ENCODE measurements around the gene IGSF22.

Gene IGSF22

GRCh38 chr11:18766015-18766414 lies 40.0 kb upstream of the IGSF22 start:
- H3K27me3 ChIP-seq (ENCODE audit: insufficient read depth, low read length), result peaks cover 8% of the 10 kb centered on the region
- H2AFZ ChIP-seq (ENCODE audit: low read length, unreplicated experiment), result no peak overlapping the region
- no peaks in the 10 kb centered on the region for H3K79me2 ChIP-seq (ENCODE audit: control insufficient read depth, insufficient read depth, low read length, unreplicated experiment)
- no peak overlapping the region for H3K4me3 ChIP-seq (ENCODE audit: low read depth, low read length)
- H3K4me1 ChIP-seq (ENCODE audit: control insufficient read depth, insufficient read depth, low read length, unreplicated experiment), result peaks cover 12% of the 10 kb centered on the region
- H3K36me3 ChIP-seq (ENCODE audit: insufficient read depth, low read length), result no peaks in the 10 kb centered on the region
- no peak overlapping the region for H3K27ac ChIP-seq (ENCODE audit: low read depth, low read length)

DNA sequence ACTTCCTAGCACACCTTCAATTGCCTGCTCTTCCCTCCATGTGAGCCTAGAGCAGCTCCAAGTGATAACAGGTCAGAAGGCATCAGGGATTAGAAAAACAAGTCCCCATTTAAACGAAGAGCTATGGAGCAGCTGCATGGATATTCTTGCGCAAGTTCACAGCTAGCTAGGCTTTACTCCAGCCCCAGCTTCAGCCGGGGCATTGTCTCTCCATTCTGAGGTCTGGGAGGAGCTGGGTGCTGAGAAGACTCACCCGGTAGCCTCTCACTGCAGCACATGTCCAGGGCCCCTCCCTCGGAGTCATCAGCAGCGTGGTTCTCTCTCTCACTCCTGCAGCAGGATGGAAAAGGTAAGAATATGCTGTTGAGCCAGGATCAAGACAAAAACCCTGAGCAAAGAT lies 39.6 kb upstream of the IGSF22 start:
- Histone ChIP-seq H3K36me3 (ENCODE audit: insufficient read depth, low read length) (no peaks in the 10 kb centered on the region), H3K4me1 (ENCODE audit: control insufficient read depth, insufficient read depth, low read length, unreplicated experiment) (peaks cover 12% of the 10 kb centered on the region), H3K79me2 (ENCODE audit: control insufficient read depth, insufficient read depth, low read length, unreplicated experiment) (no peaks in the 10 kb centered on the region), H3K27me3 (ENCODE audit: insufficient read depth, low read length) (peaks cover 4% of the 10 kb centered on the region; the same call in 1 of the 2 replicates), H3K4me3 (ENCODE audit: low read depth, low read length) (no peak overlapping the region), H2AFZ (ENCODE audit: low read length, unreplicated experiment) (no peak overlapping the region), H3K27ac (ENCODE audit: low read depth, low read length) (no peak overlapping the region)

- Histone ChIP-seq H3K4me3 (ENCODE audit: low read depth, low read length) (no peak overlapping the region), H2AFZ (ENCODE audit: low read length, unreplicated experiment) (no peak overlapping the region), H3K79me2 (ENCODE audit: control insufficient read depth, insufficient read depth, low read length, unreplicated experiment) (no peaks in the 10 kb centered on the region), H3K27me3 (ENCODE audit: insufficient read depth, low read length) (0 out of 2 replicates have a peak, but pooled peaks cover 6% of the 10 kb centered on the region), H3K36me3 (ENCODE audit: insufficient read depth, low read length) (no peaks in the 10 kb centered on the region), H3K4me1 (ENCODE audit: control insufficient read depth, insufficient read depth, low read length, unreplicated experiment) (peaks cover 12% of the 10 kb centered on the region), H3K27ac (ENCODE audit: low read depth, low read length) (no peak overlapping the region)
These were observed 35.8 kb upstream of the IGSF22 start for GRCh38 chr11:18761741-18762140.

DNA sequence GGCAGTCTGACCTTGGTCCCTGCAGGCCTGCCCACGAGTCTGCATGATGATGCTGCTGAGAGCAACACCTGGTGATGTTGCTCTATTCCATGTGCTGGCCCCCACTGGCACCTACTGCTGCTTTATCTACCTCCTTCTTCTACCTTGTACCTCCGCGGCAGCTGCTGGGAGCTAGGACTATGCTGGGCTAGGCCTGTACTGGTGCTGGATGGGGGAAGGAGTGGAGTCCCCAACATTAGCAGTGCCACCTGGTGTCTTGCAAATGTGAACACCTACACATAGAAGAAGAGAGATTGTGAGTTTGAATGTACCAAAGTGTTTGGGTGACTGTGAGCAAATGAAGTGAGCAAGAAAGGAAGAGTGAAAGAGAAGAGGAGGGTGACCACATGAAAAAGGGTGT lies 35.2 kb upstream of the IGSF22 start:
- Histone ChIP-seq H3K27ac (ENCODE audit: low read depth, low read length) (no peak overlapping the region), H3K36me3 (ENCODE audit: insufficient read depth, low read length) (no peaks in the 10 kb centered on the region), H3K4me3 (ENCODE audit: low read depth, low read length) (no peak overlapping the region), H3K79me2 (ENCODE audit: control insufficient read depth, insufficient read depth, low read length, unreplicated experiment) (no peaks in the 10 kb centered on the region), H3K4me1 (ENCODE audit: control insufficient read depth, insufficient read depth, low read length, unreplicated experiment) (peaks cover 12% of the 10 kb centered on the region), H3K27me3 (ENCODE audit: insufficient read depth, low read length) (0 out of 2 replicates have a peak, but pooled peaks cover 6% of the 10 kb centered on the region), H2AFZ (ENCODE audit: low read length, unreplicated experiment) (no peak overlapping the region)

- H2AFZ ChIP-seq (ENCODE audit: low read length, unreplicated experiment), result no peak overlapping the region
- H3K4me3 ChIP-seq (ENCODE audit: low read depth, low read length), result no peak overlapping the region
- peaks cover 15% of the 10 kb centered on the region for H3K4me1 ChIP-seq (ENCODE audit: control insufficient read depth, insufficient read depth, low read length, unreplicated experiment)
- H3K36me3 ChIP-seq (ENCODE audit: insufficient read depth, low read length), result no peaks in the 10 kb centered on the region
- H3K79me2 ChIP-seq (ENCODE audit: control insufficient read depth, insufficient read depth, low read length, unreplicated experiment), result no peaks in the 10 kb centered on the region
- H3K27me3 ChIP-seq (ENCODE audit: insufficient read depth, low read length), result 0 out of 2 replicates have a peak, but pooled peaks cover 6% of the 10 kb centered on the region
- no peak overlapping the region for H3K27ac ChIP-seq (ENCODE audit: low read depth, low read length)
These were observed 31.8 kb upstream of the IGSF22 start for GRCh38 chr11:18757811-18758210.

- Histone ChIP-seq H3K27me3 (ENCODE audit: insufficient read depth, low read length) (0 out of 2 replicates have a peak, but pooled peaks cover 6% of the 10 kb centered on the region), H3K4me1 (ENCODE audit: control insufficient read depth, insufficient read depth, low read length, unreplicated experiment) (peaks cover 15% of the 10 kb centered on the region), H3K36me3 (ENCODE audit: insufficient read depth, low read length) (no peaks in the 10 kb centered on the region), H3K79me2 (ENCODE audit: control insufficient read depth, insufficient read depth, low read length, unreplicated experiment) (no peaks in the 10 kb centered on the region), H2AFZ (ENCODE audit: low read length, unreplicated experiment) (no peak overlapping the region), H3K4me3 (ENCODE audit: low read depth, low read length) (no peak overlapping the region), H3K27ac (ENCODE audit: low read depth, low read length) (no peak overlapping the region)
These were observed 30.9 kb upstream of the IGSF22 start for GRCh38 chr11:18756889-18757288.

- Histone ChIP-seq H2AFZ (ENCODE audit: low read length, unreplicated experiment) (no peak overlapping the region), H3K79me2 (ENCODE audit: control insufficient read depth, insufficient read depth, low read length, unreplicated experiment) (no peaks in the 10 kb centered on the region), H3K4me3 (ENCODE audit: low read depth, low read length) (no peak overlapping the region), H3K27me3 (ENCODE audit: insufficient read depth, low read length) (0 out of 2 replicates have a peak, but pooled peaks cover 6% of the 10 kb centered on the region), H3K4me1 (ENCODE audit: control insufficient read depth, insufficient read depth, low read length, unreplicated experiment) (peaks cover 24% of the 10 kb centered on the region), H3K27ac (ENCODE audit: low read depth, low read length) (no peak overlapping the region), H3K36me3 (ENCODE audit: insufficient read depth, low read length) (no peaks in the 10 kb centered on the region)
These were observed 28.3 kb upstream of the IGSF22 start for GRCh38 chr11:18754308-18754707.

DNA sequence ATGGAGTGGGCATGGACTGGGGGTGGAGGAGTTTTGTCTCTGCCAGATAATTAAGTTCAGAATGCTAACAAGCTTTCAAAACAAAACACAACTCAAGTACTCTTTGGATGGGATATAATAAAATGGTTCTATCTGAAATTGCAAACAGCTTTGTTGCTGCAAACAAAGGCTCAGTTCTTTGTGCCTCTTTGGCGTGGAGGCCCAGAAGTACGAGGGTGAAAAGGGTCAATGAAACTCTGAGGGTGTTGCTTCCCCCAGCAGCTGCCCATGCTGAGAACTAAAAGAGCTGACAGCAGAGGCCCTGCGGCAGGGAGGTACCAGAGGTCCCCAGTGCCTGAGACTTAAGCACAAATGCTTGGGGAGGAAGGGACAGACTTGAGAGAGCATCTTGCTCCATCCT lies 26.5 kb upstream of the IGSF22 start:
- H3K27ac ChIP-seq (ENCODE audit: low read depth, low read length), result no peak overlapping the region
- no peaks in the 10 kb centered on the region for H3K79me2 ChIP-seq (ENCODE audit: control insufficient read depth, insufficient read depth, low read length, unreplicated experiment)
- no peak overlapping the region for H2AFZ ChIP-seq (ENCODE audit: low read length, unreplicated experiment)
- no peak overlapping the region for H3K4me3 ChIP-seq (ENCODE audit: low read depth, low read length)
- no peaks in the 10 kb centered on the region for H3K36me3 ChIP-seq (ENCODE audit: insufficient read depth, low read length)
- H3K27me3 ChIP-seq (ENCODE audit: insufficient read depth, low read length), result 0 out of 2 replicates have a peak, but pooled peaks cover 6% of the 10 kb centered on the region
- H3K4me1 ChIP-seq (ENCODE audit: control insufficient read depth, insufficient read depth, low read length, unreplicated experiment), result peaks cover 24% of the 10 kb centered on the region

DNA sequence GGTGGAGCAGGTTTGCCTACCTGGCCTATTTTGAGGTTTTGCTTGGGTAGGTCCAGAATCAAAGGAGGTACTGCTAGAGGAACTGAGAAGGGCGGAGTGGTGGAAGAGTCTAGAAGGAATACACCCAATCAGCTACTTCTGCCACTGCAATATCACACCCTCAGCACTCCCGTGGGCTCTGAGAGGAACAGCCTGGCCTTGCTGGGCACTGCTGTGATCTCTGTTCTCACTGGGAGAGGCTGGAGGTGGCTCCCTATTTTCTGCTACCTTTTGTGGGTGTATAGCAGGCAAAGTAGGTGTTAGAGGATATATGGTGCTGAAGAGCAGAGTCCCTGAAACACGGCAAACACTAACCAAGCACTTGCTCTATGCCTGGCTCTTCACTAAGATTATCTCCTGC lies 25.0 kb upstream of the IGSF22 start:
- Histone ChIP-seq H3K4me3 (ENCODE audit: low read depth, low read length) (no peak overlapping the region), H3K27ac (ENCODE audit: low read depth, low read length) (no peak overlapping the region), H3K4me1 (ENCODE audit: control insufficient read depth, insufficient read depth, low read length, unreplicated experiment) (peaks cover 24% of the 10 kb centered on the region), H2AFZ (ENCODE audit: low read length, unreplicated experiment) (no peak overlapping the region), H3K79me2 (ENCODE audit: control insufficient read depth, insufficient read depth, low read length, unreplicated experiment) (no peaks in the 10 kb centered on the region), H3K27me3 (ENCODE audit: insufficient read depth, low read length) (no peaks in the 10 kb centered on the region), H3K36me3 (ENCODE audit: insufficient read depth, low read length) (no peaks in the 10 kb centered on the region)

GRCh38 chr11:18749681-18750319 lies 23.8 kb upstream of the IGSF22 start:
- no peaks in the 10 kb centered on the region for H3K36me3 ChIP-seq (ENCODE audit: insufficient read depth, low read length)
- H3K27ac ChIP-seq (ENCODE audit: low read depth, low read length), result peak overlapping the region; percentile 51; the same call in 1 of the 2 replicates
- no peak overlapping the region for H3K4me3 ChIP-seq (ENCODE audit: low read depth, low read length)
- H3K79me2 ChIP-seq (ENCODE audit: control insufficient read depth, insufficient read depth, low read length, unreplicated experiment), result no peaks in the 10 kb centered on the region
- peak overlapping the region; percentile 58 for H2AFZ ChIP-seq (ENCODE audit: low read length, unreplicated experiment)
- no peaks in the 10 kb centered on the region for H3K27me3 ChIP-seq (ENCODE audit: insufficient read depth, low read length)
- peaks cover 24% of the 10 kb centered on the region for H3K4me1 ChIP-seq (ENCODE audit: control insufficient read depth, insufficient read depth, low read length, unreplicated experiment)

DNA sequence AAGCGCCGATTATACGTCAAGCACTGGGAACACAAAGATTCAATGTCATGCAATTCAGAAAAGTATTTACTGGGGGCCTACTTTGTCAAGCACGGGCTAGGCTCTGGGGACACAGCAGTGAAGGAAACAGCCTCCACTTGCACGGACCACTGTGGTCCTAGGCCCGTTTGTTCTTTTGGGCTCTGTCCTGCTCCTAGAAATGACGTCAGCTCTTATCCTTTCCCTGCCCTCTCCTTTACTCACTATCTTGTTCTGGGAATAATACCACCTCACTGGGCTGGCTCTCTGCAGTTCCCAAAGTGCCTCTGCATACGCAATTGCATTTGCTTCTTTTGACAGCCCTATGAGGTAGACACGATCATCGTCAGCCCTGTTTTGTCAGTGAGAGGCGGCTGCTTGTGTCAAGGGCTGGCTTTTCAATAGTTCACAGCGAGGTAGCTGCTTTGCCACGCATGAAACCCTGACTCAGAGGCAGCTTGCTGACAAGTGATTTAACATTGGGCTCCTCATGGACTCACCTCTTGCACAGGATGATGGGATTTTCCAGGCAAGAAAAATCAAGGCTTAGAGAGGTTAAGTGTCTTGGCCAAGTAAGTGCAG lies 22.9 kb upstream of the IGSF22 start:
- Histone ChIP-seq H3K36me3 (ENCODE audit: insufficient read depth, low read length) (no peaks in the 10 kb centered on the region), H2AFZ (ENCODE audit: low read length, unreplicated experiment) (no peak overlapping the region), H3K27me3 (ENCODE audit: insufficient read depth, low read length) (no peaks in the 10 kb centered on the region), H3K79me2 (ENCODE audit: control insufficient read depth, insufficient read depth, low read length, unreplicated experiment) (no peaks in the 10 kb centered on the region), H3K4me1 (ENCODE audit: control insufficient read depth, insufficient read depth, low read length, unreplicated experiment) (peaks cover 15% of the 10 kb centered on the region), H3K4me3 (ENCODE audit: low read depth, low read length) (no peak overlapping the region), H3K27ac (ENCODE audit: low read depth, low read length) (no peak overlapping the region)
